Fibroblast of the aortic adventitia (primary cell): Measurements from ENCODE around the gene PSEN1. TPM values are rescaled to one million over a fixed set of nuclear protein-coding genes. Genes with fewer than 3 reads are reported as not detected.
A peak's percentile ranks its signal among the peaks of the same experiment; 100 is the strongest.

Source experiments
- DNase-seq: peaks from one replicate; pipeline ENCODE4 v3.0.0-alpha.2; 2010; ENCODE audit warnings: low read depth
- H3K4me3 ChIP-seq: 2 replicates; pipeline ENCODE4 v1.5.1; 2011; ENCODE audit warnings: low read depth, mild to moderate bottlenecking, control low read depth, low read length, moderate library complexity
- total RNA-seq: library from RNA; depleted of rRNA; stranded (reverse); fragments of >200 nt; gene quantifications from 2 replicates; pipeline ENCODE4 v1.2.3, GENCODE V29; 2012; ENCODE audit warnings: low replicate concordance
- TF ChIP-seq, protein P1 (sequence below): IDR thresholded peaks from 2 replicates; pipeline ENCODE4 v1.5.1; 2011; ENCODE audit warnings: mild to moderate bottlenecking, low read length, control low read depth, inconsistent platforms; ENCODE audit not compliant: insufficient read depth

PSEN1 gene
- total RNA-seq, 1 donor = 55.0 TPM

DNA sequence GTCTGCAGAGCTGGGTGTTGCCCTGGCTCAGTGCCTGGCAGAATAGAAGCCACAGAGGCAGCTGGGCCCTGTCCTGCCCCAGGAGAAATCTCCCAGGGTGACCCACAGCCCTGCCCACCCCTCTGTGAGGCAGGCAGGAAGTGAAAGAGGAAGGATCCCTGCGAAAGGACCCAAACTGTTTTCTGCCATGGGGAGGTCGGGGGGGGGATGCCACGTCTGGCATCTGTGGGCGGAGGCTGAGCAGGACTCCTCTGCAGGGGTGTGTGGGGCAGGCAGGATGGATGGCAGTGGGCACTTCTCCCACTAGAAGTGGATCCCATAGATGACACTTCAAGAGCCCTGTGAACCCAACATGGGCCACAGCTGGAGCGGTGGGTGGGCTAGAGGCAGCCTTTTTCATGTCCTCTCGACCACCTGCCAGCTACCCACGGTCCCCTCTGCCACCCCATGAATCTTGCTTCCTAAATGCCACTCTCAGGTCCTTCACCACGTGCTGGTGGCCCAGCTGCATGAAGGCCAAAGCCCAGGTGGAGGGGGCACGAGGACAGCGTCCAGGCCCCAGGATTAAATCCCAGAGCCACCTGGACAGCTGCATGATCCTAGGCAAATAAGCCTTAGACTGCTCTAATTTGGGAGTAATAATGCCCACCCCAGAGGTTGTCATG, 104.6 kb downstream of the PSEN1 start:
- H3K4me3 ChIP-seq = no peak overlapping the region
- TF ChIP-seq, protein P1, sequence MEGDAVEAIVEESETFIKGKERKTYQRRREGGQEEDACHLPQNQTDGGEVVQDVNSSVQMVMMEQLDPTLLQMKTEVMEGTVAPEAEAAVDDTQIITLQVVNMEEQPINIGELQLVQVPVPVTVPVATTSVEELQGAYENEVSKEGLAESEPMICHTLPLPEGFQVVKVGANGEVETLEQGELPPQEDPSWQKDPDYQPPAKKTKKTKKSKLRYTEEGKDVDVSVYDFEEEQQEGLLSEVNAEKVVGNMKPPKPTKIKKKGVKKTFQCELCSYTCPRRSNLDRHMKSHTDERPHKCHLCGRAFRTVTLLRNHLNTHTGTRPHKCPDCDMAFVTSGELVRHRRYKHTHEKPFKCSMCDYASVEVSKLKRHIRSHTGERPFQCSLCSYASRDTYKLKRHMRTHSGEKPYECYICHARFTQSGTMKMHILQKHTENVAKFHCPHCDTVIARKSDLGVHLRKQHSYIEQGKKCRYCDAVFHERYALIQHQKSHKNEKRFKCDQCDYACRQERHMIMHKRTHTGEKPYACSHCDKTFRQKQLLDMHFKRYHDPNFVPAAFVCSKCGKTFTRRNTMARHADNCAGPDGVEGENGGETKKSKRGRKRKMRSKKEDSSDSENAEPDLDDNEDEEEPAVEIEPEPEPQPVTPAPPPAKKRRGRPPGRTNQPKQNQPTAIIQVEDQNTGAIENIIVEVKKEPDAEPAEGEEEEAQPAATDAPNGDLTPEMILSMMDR = no peak
- no peak for DNase-seq

DNA sequence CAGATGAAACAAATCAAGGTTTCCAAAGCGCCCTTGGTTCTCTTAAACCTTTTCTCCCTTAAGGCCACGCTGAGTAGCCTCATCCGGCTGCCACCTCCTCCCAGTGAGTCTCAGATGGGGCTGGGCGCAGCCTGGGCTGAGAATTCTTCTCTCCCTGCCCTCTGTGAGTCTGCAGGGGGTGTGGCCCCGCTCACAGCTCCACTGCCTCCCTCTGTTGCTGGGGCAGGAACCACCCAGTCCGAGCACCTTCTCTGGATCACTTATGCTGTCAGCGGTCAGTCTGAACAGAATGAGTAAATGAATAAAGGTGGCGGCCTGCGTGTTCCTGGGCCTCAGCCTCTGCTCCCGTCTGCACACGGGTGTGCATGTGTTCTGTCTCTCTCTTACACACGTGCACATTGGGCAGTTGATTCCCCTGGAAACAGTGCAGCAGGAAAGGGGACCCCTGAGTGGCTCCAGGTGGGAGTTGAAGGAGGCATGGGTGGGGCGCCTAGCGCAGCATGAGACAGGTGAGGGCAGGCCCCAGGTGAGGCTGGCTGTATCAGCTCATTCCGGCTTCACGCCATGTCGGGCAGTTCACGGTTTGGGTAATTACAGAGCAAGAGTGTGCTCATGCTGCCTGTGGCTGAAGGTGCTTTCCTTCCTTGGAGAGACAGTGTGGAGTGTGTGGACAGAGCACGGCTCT, 105.3 kb downstream of the PSEN1 start:
- TF ChIP-seq, protein P1 = no peak
- no peak for DNase-seq
- no peak overlapping the region for H3K4me3 ChIP-seq

DNA sequence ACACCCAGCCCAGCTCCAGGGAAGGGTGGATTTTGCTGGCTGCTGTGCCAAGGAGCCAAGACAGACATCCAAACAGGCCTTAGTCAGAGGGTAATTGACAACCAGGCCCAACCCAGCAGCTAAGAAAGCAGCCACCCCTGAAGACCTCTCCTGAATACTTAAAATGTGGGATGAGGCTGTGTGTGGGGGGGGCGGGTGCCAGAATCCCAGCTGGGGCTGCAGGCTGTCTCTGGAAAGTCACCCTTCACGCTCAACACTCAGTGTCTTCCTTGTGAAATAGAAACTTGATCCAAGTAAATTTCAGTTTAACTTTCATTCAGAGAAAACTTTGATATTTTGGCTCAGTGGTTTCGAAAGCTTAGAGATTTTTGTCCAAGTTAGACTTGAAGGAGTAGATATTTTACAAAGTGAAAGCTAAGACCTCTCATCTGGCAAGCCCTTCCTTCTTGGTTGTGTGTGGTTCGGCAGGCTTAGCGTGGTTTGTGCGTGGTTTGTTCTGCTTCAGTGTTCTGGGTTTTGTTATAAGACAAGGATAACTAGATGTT, 106.1 kb downstream of the PSEN1 start:
- TF ChIP-seq, protein P1 = no peak
- no peak overlapping the region for H3K4me3 ChIP-seq
- DNase-seq = peak; percentile 37

DNA sequence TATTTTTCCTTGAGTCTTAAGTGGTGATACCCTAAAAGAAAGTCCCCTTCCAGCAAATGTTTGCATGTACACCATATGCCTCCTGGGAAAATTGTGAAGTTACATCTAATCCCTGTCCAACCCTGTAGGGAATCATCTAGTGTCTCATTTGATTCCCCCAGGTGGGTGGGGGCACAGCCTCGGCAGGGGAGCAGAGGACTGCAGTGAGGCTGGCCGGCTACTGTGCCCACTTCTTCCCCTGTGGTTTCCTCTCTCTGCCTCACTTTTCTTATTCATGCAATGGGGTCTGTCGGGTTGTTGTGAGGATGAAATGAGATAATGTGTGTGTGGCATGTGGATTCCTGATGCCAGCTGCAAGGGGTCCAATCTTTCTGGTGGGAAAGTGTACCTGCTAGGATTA, 107.0 kb downstream of the PSEN1 start:
- no peak overlapping the region for H3K4me3 ChIP-seq
- TF ChIP-seq, protein P1 = no peak
- no peak for DNase-seq

DNA sequence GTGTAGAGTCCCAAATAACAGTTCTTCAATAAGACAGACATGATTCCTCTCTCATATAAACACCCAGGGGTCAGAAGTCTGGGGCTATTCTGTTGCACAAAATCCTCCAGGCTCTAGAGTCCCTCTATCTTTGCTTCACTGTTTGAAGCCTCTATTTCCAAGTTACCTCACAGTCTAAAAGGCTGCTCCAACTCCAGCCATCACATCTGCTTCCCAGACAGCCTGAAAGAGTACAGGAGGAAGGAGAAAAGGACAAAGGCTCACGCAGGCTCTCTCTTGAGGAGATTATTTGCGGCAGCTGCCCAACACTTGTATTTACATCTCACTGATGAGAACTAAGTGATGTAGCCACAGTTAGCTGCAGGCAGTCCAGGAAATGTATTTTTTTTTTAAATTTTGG, 107.4 kb downstream of the PSEN1 start:
- H3K4me3 ChIP-seq = no peak overlapping the region
- TF ChIP-seq, protein P1 = no peak
- DNase-seq = no peak

DNA sequence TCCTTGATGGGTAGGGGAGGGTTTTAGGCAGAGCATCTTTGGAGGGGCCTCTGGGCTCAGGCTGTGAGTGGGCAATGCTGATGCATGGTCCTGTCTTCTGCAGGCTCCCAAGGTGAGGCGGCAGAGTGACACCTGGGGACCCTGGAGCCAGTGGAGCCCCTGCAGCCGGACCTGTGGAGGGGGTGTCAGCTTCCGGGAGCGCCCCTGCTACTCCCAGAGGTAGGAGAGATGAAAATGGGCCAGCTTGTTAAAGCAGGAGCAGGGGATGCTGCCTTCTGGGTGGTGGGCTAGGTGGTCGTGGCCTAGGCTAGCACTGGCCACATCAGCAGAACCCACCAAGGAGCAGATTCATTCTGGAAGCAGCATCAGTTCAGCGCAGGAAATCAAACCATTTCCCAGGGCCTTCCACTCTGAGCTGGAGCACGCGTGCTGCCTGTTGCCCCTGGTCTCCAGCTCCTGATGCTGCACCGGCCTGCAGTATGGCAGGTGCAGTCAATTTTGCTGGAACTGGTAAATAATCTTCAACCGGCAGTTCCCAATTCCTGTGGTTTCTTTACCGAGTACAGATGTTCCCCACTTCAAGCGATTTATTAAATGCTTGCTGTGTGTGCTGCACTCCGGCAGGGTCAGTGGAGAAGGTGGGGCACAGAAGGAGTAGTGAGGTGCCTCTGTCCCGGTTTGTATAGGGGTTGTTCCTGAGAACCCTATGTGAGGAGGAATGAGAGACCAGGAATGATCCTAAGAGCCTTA, 108.4 kb downstream of the PSEN1 start:
- no peak overlapping the region for H3K4me3 ChIP-seq
- TF ChIP-seq, protein P1 = no peak
- no peak for DNase-seq
